ENCODE measurements around the gene ZNF614.
"Not testable (repeated sequence)": the region's sequence is repeated elsewhere in the genome, so short reads cannot be mapped to it uniquely, and the experiment has no call there.

ZNF614 gene

DNA sequence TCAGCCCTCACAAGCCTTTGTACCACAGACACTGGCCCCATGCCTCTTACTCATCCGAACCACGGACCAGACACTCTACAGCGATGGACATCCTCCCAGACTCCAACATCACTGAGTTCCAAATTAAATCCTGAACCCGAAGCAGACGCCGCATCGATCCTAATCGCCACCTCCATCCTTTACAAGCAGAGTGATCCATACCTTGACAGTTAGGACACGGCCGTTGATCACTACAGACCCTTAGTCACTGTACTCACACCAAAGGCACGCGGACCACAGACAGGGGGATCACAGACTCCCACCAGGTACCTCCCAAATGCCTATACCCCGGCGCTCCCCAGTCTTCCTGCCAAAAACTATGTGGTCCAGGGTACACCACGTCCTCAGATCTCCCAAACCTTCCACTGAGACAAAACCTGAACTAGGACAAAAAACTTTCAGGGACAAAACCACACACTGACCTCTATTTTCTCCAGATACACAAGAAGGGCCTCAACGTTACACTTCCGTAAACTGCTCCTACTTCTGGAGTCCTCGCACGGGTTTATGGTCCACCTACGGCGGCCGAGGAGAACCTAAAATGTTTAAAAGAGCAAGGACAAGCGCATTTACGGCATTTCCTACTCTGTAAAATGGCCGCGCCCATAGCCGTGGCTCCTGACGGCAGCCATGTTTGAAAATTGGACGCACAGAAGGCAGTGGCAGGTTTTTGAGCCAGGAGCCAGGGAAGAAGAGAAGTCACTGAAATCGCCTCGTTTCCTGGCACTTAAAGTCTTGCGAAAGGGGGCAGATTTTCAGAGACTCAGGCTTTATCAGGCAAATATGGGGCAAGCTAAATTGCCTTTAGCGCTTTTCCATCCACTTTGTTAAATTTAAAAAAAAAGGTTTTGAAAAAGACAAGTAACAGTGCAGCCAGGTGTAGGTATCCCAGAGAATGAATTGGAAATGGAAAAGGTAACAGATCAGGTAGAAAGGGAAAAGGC is 41.6 kb downstream of the ZNF614 start, which contains the start of gene ZNF350:
TSS of gene ZNF350 (minus strand) at position 532 of the 983 bp plus-strand sequence. CDS start 12,480 bp downstream, outside the sequence.
- peak within 1 kb of the TSS; percentile 97 for H3K4me3 ChIP-seq (ENCODE audit: low read depth, low read length)
- H3K4me1 ChIP-seq (ENCODE audit: control insufficient read depth, insufficient read depth, low read length): no peaks in the 10 kb centered on the region
- H3K27me3 ChIP-seq (ENCODE audit: control insufficient read depth, insufficient read depth, low read length): no peaks in the 10 kb centered on the region
- no peak within 1 kb of the TSS for H3K27ac ChIP-seq (ENCODE audit: low read depth, low read length)
- H3K9ac ChIP-seq (ENCODE audit: low read length): peak within 1 kb of the TSS; percentile 86
- no peaks in the 10 kb centered on the region for H3K36me3 ChIP-seq (ENCODE audit: control insufficient read depth, insufficient read depth, low read length)
- H3K9me3 ChIP-seq (ENCODE audit: control insufficient read depth, insufficient read depth, low read depth, low read length): peaks cover 55% of the 10 kb centered on the region

- peaks cover 13% of the 10 kb centered on the region for H3K36me3 ChIP-seq (ENCODE audit: control insufficient read depth, insufficient read depth, low read length)
- H3K27ac ChIP-seq (ENCODE audit: low read depth, low read length): no peak overlapping the region
- H3K9me3 ChIP-seq (ENCODE audit: control insufficient read depth, insufficient read depth, low read depth, low read length): peaks cover 55% of the 10 kb centered on the region
- no peak overlapping the region for H3K4me3 ChIP-seq (ENCODE audit: low read depth, low read length)
- no peak overlapping the region for H3K9ac ChIP-seq (ENCODE audit: low read length)
- no peaks in the 10 kb centered on the region for H3K27me3 ChIP-seq (ENCODE audit: control insufficient read depth, insufficient read depth, low read length)
- no peaks in the 10 kb centered on the region for H3K4me1 ChIP-seq (ENCODE audit: control insufficient read depth, insufficient read depth, low read length)
Observed at GRCh38 chr19:51983361-51983760, 44.8 kb downstream of the ZNF614 start.

DNA sequence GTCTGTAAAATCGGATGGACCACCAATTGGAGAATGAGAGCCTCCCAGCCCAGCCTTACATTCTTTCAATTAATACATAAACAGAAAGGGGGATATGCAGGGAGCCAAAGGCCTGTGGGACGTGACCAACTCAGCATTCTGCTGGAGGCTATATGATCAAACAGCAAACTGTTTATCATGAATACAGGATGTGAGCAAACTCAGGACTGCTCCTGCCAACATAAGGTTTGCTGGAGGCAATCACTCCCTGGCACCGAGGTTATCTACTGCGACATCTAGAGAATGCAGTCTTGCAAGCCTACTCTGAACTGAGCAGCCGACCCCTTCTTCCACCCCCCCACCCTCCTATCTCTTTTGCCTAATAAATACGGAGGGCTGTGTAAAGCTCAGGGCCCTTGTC is 47.3 kb downstream of the ZNF614 start:
- H3K4me3 ChIP-seq (ENCODE audit: low read depth, low read length); H3K27ac ChIP-seq (ENCODE audit: low read depth, low read length); H3K4me1 ChIP-seq (ENCODE audit: control insufficient read depth, insufficient read depth, low read length); H3K9ac ChIP-seq (ENCODE audit: low read length); H3K27me3 ChIP-seq (ENCODE audit: control insufficient read depth, insufficient read depth, low read length): not testable (repeated sequence)
- Histone ChIP-seq H3K9me3 (ENCODE audit: control insufficient read depth, insufficient read depth, low read depth, low read length) (peaks cover 72% of the 10 kb centered on the region), H3K36me3 (ENCODE audit: control insufficient read depth, insufficient read depth, low read length) (peaks cover 17% of the 10 kb centered on the region)

- H3K4me3 ChIP-seq (ENCODE audit: low read depth, low read length): no peak overlapping the region
- peaks cover 19% of the 10 kb centered on the region for H3K36me3 ChIP-seq (ENCODE audit: control insufficient read depth, insufficient read depth, low read length)
- no peaks in the 10 kb centered on the region for H3K4me1 ChIP-seq (ENCODE audit: control insufficient read depth, insufficient read depth, low read length)
- no peaks in the 10 kb centered on the region for H3K27me3 ChIP-seq (ENCODE audit: control insufficient read depth, insufficient read depth, low read length)
- H3K27ac ChIP-seq (ENCODE audit: low read depth, low read length): no peak overlapping the region
- H3K9ac ChIP-seq (ENCODE audit: low read length): no peak overlapping the region
- peaks cover 76% of the 10 kb centered on the region for H3K9me3 ChIP-seq (ENCODE audit: control insufficient read depth, insufficient read depth, low read depth, low read length)
Observed at GRCh38 chr19:51980116-51980736, 48.0 kb downstream of the ZNF614 start.

DNA sequence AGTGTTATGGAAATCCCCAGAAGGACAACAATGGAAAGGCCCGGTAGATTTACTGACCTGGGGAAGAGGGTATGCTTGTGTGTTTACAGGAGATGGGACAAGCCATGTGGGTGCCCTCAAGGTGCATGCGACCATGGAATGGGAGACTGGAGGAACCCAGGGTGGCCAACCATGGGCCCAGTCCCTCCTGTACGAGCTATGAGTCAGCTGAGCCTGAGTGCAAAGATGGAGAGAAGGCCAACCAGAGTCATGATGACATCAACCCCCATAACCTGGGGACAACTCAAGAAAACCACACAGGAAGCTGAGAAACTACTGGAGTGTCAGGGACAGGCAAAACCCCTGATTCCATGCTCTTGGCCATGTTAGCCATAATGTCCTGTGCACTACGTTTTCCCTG is 49.3 kb downstream of the ZNF614 start:
- H3K9ac ChIP-seq (ENCODE audit: low read length): no peak overlapping the region
- peaks cover 81% of the 10 kb centered on the region for H3K9me3 ChIP-seq (ENCODE audit: control insufficient read depth, insufficient read depth, low read depth, low read length)
- H3K4me1 ChIP-seq (ENCODE audit: control insufficient read depth, insufficient read depth, low read length): no peaks in the 10 kb centered on the region
- peaks cover 29% of the 10 kb centered on the region for H3K36me3 ChIP-seq (ENCODE audit: control insufficient read depth, insufficient read depth, low read length)
- no peaks in the 10 kb centered on the region for H3K27me3 ChIP-seq (ENCODE audit: control insufficient read depth, insufficient read depth, low read length)
- no peak overlapping the region for H3K4me3 ChIP-seq (ENCODE audit: low read depth, low read length)
- no peak overlapping the region for H3K27ac ChIP-seq (ENCODE audit: low read depth, low read length)

DNA sequence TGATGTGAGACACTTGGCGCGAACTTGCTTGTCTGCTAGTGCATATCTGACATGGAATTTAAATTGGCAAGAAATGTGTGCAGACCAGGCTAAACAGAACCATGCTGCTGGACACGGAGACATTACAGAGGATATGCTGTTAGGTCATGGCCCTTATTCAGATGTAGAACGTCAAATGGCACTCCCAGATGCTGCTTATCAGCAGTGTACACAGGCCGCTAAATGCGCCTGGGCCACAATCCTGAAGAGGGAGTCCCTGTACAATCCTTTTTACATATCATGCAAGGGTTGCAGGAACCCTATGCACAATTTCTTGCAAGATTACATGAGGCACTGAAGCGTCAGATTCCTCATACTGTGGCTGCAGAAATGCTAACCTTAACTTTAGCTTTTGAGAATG is 50.8 kb downstream of the ZNF614 start:
- Histone ChIP-seq H3K4me1 (ENCODE audit: control insufficient read depth, insufficient read depth, low read length) (no peaks in the 10 kb centered on the region), H3K9me3 (ENCODE audit: control insufficient read depth, insufficient read depth, low read depth, low read length) (peaks cover 82% of the 10 kb centered on the region), H3K27me3 (ENCODE audit: control insufficient read depth, insufficient read depth, low read length) (no peaks in the 10 kb centered on the region), H3K27ac (ENCODE audit: low read depth, low read length) (no peak overlapping the region), H3K9ac (ENCODE audit: low read length) (no peak overlapping the region), H3K4me3 (ENCODE audit: low read depth, low read length) (no peak overlapping the region), H3K36me3 (ENCODE audit: control insufficient read depth, insufficient read depth, low read length) (peaks cover 43% of the 10 kb centered on the region)

GRCh38 chr19:51976852-51977251 is 51.3 kb downstream of the ZNF614 start:
- Histone ChIP-seq H3K4me3 (ENCODE audit: low read depth, low read length) (no peak overlapping the region), H3K27ac (ENCODE audit: low read depth, low read length) (no peak overlapping the region), H3K36me3 (ENCODE audit: control insufficient read depth, insufficient read depth, low read length) (peaks cover 47% of the 10 kb centered on the region), H3K27me3 (ENCODE audit: control insufficient read depth, insufficient read depth, low read length) (no peaks in the 10 kb centered on the region), H3K9ac (ENCODE audit: low read length) (no peak overlapping the region), H3K9me3 (ENCODE audit: control insufficient read depth, insufficient read depth, low read depth, low read length) (peaks cover 82% of the 10 kb centered on the region), H3K4me1 (ENCODE audit: control insufficient read depth, insufficient read depth, low read length) (no peaks in the 10 kb centered on the region)

DNA sequence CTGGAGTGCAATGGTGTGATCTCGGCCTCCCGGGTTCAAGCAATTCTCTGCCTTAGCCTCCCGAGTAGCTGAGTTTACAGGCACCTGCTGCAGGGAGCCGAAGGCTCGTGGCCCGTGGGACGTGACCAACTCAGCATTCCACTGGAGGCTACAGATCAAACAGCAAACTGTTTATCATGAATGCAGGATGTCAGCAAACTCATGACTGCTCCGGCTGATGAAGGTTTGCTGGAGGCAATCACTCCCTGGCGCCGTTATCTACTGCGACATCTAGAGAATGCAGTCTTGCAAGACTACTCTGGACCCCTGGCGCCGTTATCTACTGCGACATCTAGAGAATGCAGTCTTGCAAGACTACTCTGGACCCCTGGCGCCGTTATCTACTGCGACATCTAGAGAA is 52.4 kb downstream of the ZNF614 start:
- H3K27ac ChIP-seq (ENCODE audit: low read depth, low read length); H3K27me3 ChIP-seq (ENCODE audit: control insufficient read depth, insufficient read depth, low read length); H3K4me3 ChIP-seq (ENCODE audit: low read depth, low read length); H3K4me1 ChIP-seq (ENCODE audit: control insufficient read depth, insufficient read depth, low read length); H3K9ac ChIP-seq (ENCODE audit: low read length): not testable (repeated sequence)
- H3K36me3 ChIP-seq (ENCODE audit: control insufficient read depth, insufficient read depth, low read length): peaks cover 55% of the 10 kb centered on the region
- H3K9me3 ChIP-seq (ENCODE audit: control insufficient read depth, insufficient read depth, low read depth, low read length): peaks cover 90% of the 10 kb centered on the region

DNA sequence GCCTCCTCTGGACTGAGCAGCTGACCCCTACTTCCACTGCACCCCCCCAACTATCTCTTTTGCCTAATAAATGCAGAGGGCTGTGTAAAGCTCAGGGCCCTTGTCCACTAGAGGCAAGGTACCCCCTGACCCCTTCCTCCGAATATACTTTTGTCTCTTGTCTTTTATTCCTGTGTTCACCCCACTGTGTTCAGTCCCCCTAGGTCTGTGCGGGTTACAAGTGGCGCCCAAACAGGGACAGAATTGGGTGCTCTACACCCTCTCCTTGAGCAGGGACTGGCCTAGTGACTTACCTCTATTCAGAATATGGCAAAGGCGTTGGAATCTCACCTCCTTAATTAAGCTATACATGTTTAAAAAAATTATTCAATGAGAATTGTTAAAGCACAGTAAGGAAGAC is 56.6 kb downstream of the ZNF614 start:
- Histone ChIP-seq H3K9ac (ENCODE audit: low read length) (no peak overlapping the region), H3K36me3 (ENCODE audit: control insufficient read depth, insufficient read depth, low read length) (peaks cover 78% of the 10 kb centered on the region), H3K27ac (ENCODE audit: low read depth, low read length) (no peak overlapping the region), H3K9me3 (ENCODE audit: control insufficient read depth, insufficient read depth, low read depth, low read length) (peaks cover 93% of the 10 kb centered on the region), H3K27me3 (ENCODE audit: control insufficient read depth, insufficient read depth, low read length) (no peaks in the 10 kb centered on the region), H3K4me1 (ENCODE audit: control insufficient read depth, insufficient read depth, low read length) (no peaks in the 10 kb centered on the region), H3K4me3 (ENCODE audit: low read depth, low read length) (no peak overlapping the region)

DNA sequence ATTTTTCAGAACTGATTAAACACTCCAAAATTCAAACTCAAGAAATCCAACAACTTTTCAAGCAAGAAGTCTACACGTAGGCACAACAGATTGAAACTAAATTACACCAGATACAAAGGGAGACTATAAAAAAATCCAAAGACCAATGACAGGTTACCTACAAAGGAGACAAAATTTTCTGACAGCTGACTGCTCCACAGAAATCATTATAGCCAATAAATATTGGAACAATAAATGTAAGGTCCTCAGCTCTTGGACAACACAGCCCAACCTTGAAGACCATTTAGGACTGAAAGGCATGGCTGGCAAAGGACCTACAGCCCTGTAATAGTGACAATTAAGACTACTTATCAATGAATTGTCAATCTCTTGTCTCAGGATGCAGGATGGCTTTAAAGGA is 57.5 kb downstream of the ZNF614 start:
- peaks cover 91% of the 10 kb centered on the region for H3K9me3 ChIP-seq (ENCODE audit: control insufficient read depth, insufficient read depth, low read depth, low read length)
- no peaks in the 10 kb centered on the region for H3K4me1 ChIP-seq (ENCODE audit: control insufficient read depth, insufficient read depth, low read length)
- H3K27ac ChIP-seq (ENCODE audit: low read depth, low read length): no peak overlapping the region
- no peaks in the 10 kb centered on the region for H3K27me3 ChIP-seq (ENCODE audit: control insufficient read depth, insufficient read depth, low read length)
- H3K9ac ChIP-seq (ENCODE audit: low read length): no peak overlapping the region
- H3K4me3 ChIP-seq (ENCODE audit: low read depth, low read length): no peak overlapping the region
- peaks cover 81% of the 10 kb centered on the region for H3K36me3 ChIP-seq (ENCODE audit: control insufficient read depth, insufficient read depth, low read length)

GRCh38 chr19:51965583-51965982 is 62.6 kb downstream of the ZNF614 start:
- Histone ChIP-seq H3K4me3 (ENCODE audit: low read depth, low read length) (no peak overlapping the region), H3K27ac (ENCODE audit: low read depth, low read length) (no peak overlapping the region), H3K36me3 (ENCODE audit: control insufficient read depth, insufficient read depth, low read length) (peaks cover 62% of the 10 kb centered on the region), H3K27me3 (ENCODE audit: control insufficient read depth, insufficient read depth, low read length) (no peaks in the 10 kb centered on the region), H3K4me1 (ENCODE audit: control insufficient read depth, insufficient read depth, low read length) (peaks cover 2% of the 10 kb centered on the region; the same call in 1 of the 2 replicates), H3K9me3 (ENCODE audit: control insufficient read depth, insufficient read depth, low read depth, low read length) (peaks cover 79% of the 10 kb centered on the region), H3K9ac (ENCODE audit: low read length) (no peak overlapping the region)
